Measurements from ENCODE around the gene GUCA2A. TPM values are rescaled to one million over a fixed set of nuclear protein-coding genes. Genes with fewer than 3 reads are reported as not detected.

The GUCA2A gene
- total RNA-seq, 2 experiments from 2014 or later = not detected

- CTCF ChIA-PET = no interaction called here
Measured at GRCh38 chr1:42163114-42163513, 1.4 kb downstream of the GUCA2A start.

DNA sequence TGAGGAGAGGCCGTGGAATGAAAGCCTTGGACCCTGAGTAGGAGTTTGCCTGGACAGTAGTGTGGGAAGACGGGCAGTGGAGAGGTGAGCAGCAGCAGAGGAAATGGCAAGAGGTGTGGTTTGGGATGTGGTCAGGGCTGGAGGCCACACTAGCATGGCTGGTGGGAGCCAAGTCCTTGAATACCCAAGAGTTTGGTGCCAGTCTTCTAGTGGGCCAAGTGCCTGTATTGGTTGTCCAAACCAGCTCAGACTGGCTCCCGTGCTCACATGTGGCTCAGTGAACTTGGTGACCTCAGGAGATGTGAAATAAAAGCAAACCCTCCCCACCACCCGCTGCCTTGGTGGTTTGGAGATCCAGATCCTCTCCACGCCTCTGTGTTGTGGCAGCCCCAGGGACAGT, 2.4 kb downstream of the GUCA2A start:
- CTCF ChIA-PET = interaction anchor here (1.2 kb wide), 1 partner anchor 11 kb away, joined by 5 read pairs; no protein-coding TSS in a partner anchor

More at GRCh38 chr1:42163114-42163513, 1.4 kb downstream of the GUCA2A start:
- POLR2A ChIA-PET = no interaction called here

GRCh38 chr1:42158189-42158588, 6.4 kb downstream of the GUCA2A start:
- ChIA-PET CTCF (interaction anchor here (0.7 to 1.3 kb wide), 2 partner anchors 11 to 380 kb away, joined by 3 to 4 read pairs; no protein-coding TSS in a partner anchor), POLR2A (no interaction called here)

More for the DNA sequence above, 2.4 kb downstream of the GUCA2A start:
- POLR2A ChIA-PET = no interaction called here

DNA sequence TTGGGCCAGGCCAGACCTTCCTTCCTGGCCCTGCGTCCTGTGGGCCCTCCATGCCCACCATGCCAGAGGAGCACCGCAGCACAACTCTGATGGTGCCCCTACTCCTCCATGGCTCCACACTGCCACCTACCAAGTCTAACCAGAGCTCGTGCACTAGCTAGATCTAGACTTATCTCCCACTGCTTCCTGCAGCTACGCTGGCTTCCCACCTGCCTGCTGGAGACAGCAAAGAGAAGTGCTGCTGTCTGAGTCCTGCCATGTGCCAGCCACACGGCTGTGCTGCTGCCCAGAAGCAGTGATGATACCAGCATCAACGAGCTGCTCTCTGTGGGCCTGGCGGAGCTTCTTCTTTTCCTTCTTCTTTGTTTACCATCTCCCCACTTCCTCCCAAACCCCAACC, 6.9 kb downstream of the GUCA2A start:
- POLR2A ChIA-PET = no interaction called here
- CTCF ChIA-PET = interaction anchor here (0.5 to 1.3 kb wide), 2 partner anchors 10 to 1353 kb away, joined by 4 read pairs; no protein-coding TSS in a partner anchor

GRCh38 chr1:42155362-42155761, 9.2 kb downstream of the GUCA2A start:
- POLR2A ChIA-PET = no interaction called here

GRCh38 chr1:42154685-42155084, 9.9 kb downstream of the GUCA2A start:
- ChIA-PET POLR2A (interaction anchor here (0.6 kb wide), 1 partner anchor 41 kb away, joined by 4 read pairs; no protein-coding TSS in a partner anchor), CTCF (no interaction called here)

More at GRCh38 chr1:42155362-42155761, 9.2 kb downstream of the GUCA2A start:
- CTCF ChIA-PET = interaction anchor here (1.2 kb wide), 1 partner anchor 18 kb away, joined by 4 read pairs; no protein-coding TSS in a partner anchor

GRCh38 chr1:42153624-42154023, 10.9 kb downstream of the GUCA2A start:
- ChIA-PET CTCF (no interaction called here), POLR2A (no interaction called here)

- POLR2A ChIA-PET = no interaction called here
Measured at GRCh38 chr1:42152907-42153600, 11.5 kb downstream of the GUCA2A start, which contains the start of gene GUCA2B. Gene GUCA2B, plus strand, starts transcription at chr1:42153410. Its CDS starts 41 bp downstream, at chr1:42153451.

DNA sequence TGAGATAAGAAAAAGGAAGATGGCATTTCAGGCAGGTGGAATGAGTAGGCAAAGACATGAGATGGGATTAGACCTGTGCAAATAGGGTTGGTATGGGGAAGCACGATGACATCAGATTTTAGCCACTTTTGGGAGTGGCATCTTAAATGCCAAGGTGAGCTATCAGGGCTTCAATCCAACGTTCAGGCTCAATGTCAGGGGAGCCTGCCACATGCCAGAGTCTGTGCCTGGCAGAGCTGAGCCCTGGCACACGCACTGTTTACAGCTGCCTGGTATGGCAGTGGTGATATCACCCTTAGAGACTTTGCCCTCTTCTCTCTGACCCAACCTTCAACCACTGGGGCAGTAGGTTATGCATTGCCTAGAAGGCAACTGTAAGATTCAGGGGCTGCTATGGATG, 12.4 kb downstream of the GUCA2A start:
- CTCF ChIA-PET = interaction anchor here (3.5 kb wide), 1 partner anchor 21 kb away, joined by 11 read pairs; no protein-coding TSS in a partner anchor
- POLR2A ChIA-PET = no interaction called here

More at GRCh38 chr1:42152907-42153600, 11.5 kb downstream of the GUCA2A start, which contains the start of gene GUCA2B:
- CTCF ChIA-PET = no interaction called here

DNA sequence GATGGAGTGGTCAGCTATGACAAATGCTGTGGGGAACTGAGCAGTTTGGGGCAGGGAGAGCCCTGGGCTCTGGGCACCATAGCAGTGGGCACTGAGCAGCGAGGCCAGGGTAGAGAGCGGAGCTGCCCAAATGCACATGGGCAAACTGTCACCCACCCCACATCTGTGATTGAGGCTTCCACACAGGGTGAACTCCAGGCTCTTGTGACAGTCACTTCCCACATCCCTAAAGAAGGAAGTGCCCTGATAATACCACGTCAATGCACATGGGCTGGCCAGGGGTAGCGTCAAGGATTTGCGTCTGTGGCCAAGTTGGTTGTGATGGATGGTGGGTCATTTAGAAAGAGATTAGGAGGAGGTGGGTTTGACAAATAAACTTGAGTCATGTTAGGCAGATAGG, 13.9 kb downstream of the GUCA2A start:
- POLR2A ChIA-PET = no interaction called here
- CTCF ChIA-PET = interaction anchor here (3.5 kb wide), 1 partner anchor 23 kb away, joined by 11 read pairs; no protein-coding TSS in a partner anchor

DNA sequence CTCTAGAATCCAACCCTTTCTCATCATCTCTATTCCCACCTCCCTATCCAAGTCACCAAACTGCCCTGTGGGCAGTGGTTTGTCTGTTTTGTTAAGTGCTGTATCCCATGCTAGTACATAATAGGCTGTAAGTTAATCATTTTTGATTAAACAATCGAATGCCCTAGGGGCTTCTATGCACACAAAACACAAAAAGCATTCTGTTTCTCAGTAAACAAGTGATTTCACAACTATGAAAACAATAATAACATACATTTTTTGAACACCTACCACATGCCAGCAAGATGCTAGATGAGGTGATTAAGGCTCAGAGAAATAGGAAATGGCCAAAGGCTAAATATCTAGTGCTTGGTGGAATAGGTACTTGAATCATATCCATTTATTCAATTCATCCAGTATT, 16.4 kb downstream of the GUCA2A start:
- POLR2A ChIA-PET = interaction anchor here (0.6 kb wide), 1 partner anchor 104 kb away, joined by 7 read pairs; no protein-coding TSS in a partner anchor
- CTCF ChIA-PET = interaction anchor here (1.7 kb wide), 1 partner anchor 25 kb away, joined by 9 read pairs; no protein-coding TSS in a partner anchor

- POLR2A ChIA-PET = no interaction called here
- CTCF ChIA-PET = interaction anchor here (0.6 to 1.7 kb wide), 3 partner anchors 11 to 298 kb away, joined by 3 to 9 read pairs (median 4); no protein-coding TSS in a partner anchor
Measured at GRCh38 chr1:42146626-42147320, 17.8 kb downstream of the GUCA2A start.

GRCh38 chr1:42145764-42146625, 18.6 kb downstream of the GUCA2A start:
- CTCF ChIA-PET = no interaction called here
- POLR2A ChIA-PET = no interaction called here

- ChIA-PET CTCF (no interaction called here), POLR2A (no interaction called here)
Measured at GRCh38 chr1:42145389-42145716, 19.2 kb downstream of the GUCA2A start.

GRCh38 chr1:42144711-42145388, 19.7 kb downstream of the GUCA2A start:
- CTCF ChIA-PET = no interaction called here
- POLR2A ChIA-PET = no interaction called here

DNA sequence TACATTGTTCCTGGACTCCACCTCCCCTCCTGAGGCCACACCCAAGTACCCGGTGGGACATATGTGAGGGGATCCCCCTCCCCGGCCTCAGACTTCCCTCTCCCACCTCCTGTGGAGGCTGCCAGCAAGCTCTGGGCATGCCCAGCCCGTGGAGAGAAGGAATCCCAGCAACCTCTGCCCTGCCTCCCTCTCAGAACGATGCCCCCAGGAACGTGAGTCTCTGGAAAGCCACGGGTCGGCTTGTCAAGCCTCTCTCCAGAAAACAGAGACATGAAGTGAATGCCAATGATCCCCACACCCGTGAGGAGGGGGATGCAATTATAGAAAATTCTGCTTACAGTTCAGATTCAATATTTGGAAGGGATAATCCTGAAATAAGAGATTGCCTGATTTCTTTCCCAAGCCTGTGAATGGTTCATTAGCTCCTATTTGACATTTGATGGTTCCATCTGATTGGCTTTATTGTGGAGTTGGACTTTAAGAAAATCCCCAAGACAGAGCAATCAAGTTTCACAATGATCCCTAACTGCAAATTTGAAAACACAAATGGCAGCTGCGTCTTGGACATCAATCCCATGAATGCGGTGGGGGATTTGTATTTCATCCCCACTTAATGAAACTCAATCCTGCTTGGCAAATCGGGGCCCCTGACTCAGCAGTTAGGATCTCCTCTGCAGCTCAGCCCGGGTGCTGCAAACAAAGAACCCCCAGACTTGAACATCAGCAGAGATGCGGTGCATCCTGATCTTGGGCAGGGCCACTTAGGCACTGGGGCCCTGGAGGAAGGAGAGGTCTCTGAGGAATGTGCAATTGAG, 20.4 kb downstream of the GUCA2A start:
- POLR2A ChIA-PET = no interaction called here

DNA sequence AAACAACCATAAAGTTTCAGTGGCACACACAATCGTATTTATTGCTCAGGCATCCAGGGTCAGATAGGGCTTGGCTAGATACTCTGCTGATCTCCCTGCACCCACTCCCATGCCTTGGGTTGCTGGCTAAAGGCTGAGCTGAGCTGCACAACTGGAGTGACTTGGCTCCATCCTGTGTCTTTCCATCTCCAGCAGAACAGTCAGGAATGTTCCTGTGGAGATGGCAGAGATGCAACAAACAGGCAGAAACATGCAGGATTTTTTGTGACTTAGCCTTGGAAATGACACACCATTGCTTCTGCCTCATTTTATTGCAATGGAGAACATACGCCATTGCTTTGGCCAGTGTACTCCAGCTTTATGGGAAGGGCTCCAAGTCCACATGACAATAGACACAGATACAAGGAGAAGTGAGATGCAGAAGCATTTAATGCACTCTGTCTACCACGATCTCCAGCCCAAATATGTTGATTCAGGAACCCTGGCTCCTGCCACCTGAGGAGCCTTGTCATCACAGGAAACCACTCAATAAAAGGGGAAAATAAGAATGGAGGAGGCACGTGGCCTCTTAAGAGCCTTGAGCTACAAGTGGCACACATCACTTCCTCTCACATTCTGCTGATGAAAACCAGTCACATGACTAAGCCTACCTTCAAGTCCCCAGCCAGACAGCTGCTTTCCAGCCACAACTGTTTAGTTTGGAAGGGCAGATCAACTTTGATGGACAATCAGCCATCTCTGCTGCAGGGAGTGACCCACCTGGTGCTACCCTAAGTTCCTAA, 21.5 kb downstream of the GUCA2A start:
- POLR2A ChIA-PET = no interaction called here

More for the DNA sequence above, 20.4 kb downstream of the GUCA2A start:
- CTCF ChIA-PET = no interaction called here

DNA sequence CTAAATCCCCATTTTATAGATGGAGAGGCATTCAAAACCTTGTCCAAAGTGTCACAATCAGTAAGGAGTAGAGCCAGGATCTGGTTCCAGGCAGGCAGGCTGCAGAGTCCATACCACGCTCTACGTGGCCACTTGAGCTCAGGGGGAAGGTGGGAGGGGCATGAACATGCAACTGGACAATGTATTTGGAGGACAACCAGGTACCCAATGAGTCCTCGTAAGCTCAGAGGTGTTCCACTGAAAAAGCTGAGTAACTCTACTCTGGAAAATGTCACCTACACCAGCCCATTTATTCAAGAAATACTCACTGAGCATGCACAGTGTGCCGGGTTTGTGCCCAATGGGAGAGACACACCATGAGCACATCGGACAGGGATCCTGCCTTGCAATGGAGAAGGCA, 22.6 kb downstream of the GUCA2A start:
- ChIA-PET CTCF (no interaction called here), POLR2A (no interaction called here)

More for the DNA sequence above, 21.5 kb downstream of the GUCA2A start:
- CTCF ChIA-PET = no interaction called here

Data from activated CD8-positive, alpha-beta memory T cell treated with anti-CD3 and anti-CD28 coated beads for 36 hours (primary cell).